BLaER1 (cell line): ENCODE measurements around the gene IGF1.

Experiments
- H3K27ac ChIP-seq: shearing (Covaris generic); formaldehyde crosslinking; 2 replicates; pipeline ENCODE4 v1.8.1; 2022
- H3K27me3 ChIP-seq: shearing (Covaris generic); formaldehyde crosslinking; 2 replicates; pipeline ENCODE4 v1.8.1; 2022
- H3K36me3 ChIP-seq: shearing (Covaris generic); formaldehyde crosslinking; 2 replicates; pipeline ENCODE4 v1.8.1; 2022
- H3K4me1 ChIP-seq: shearing (Covaris generic); formaldehyde crosslinking; 2 replicates; pipeline ENCODE4 v1.8.1; 2022
- H3K4me2 ChIP-seq: shearing (Covaris generic); formaldehyde crosslinking; 2 replicates; pipeline ENCODE4 v1.8.1; 2022
- H3K4me3 ChIP-seq: shearing (Covaris generic); formaldehyde crosslinking; 2 replicates; pipeline ENCODE4 v1.8.1; 2022
- H3K9ac ChIP-seq: shearing (Covaris generic); formaldehyde crosslinking; 2 replicates; pipeline ENCODE4 v1.8.1; 2022
- H3K9me3 ChIP-seq: shearing (Covaris generic); formaldehyde crosslinking; 2 replicates; pipeline ENCODE4 v1.8.1; 2022
- H4K20me1 ChIP-seq: shearing (Covaris generic); formaldehyde crosslinking; 2 replicates; pipeline ENCODE4 v1.8.1; 2022
- Cebpa-rat ChIP-seq: shearing (Covaris generic); IDR thresholded peaks from 2 replicates; pipeline ENCODE4 v1.8.1; 2022

IGF1 gene

DNA sequence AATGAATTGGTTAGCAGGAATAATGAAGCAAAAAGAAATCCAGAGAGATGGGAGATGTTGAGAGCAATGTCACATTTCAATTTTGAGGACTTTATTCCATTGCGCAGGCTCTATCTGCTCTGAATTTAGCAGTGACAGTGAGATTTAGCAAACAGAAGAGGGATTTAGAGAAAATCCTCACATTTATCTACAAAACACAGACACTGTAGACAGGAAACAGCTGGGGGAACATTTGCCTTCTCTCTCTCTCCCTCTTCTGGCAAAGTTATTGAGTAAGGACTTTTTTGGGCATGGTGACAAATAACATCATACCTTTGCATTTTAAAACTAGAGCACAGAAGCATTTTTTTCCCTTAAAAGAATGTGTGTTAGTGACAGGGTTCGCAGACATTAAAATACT, at the start of gene IGF1:
IGF1 (minus strand) TSS at position 158 of the 400 bp plus-strand sequence. CDS start 182 bp downstream, outside the sequence.
- H4K20me1 ChIP-seq, result no peaks in the 10 kb centered on the region
- H3K36me3 ChIP-seq, result no peaks in the 10 kb centered on the region
- H3K27me3 ChIP-seq, result no peaks in the 10 kb centered on the region
- H3K4me3 ChIP-seq, result no peak within 1 kb of the TSS
- no peaks in the 10 kb centered on the region for H3K9me3 ChIP-seq
- H3K4me1 ChIP-seq, result peaks cover 35% of the 10 kb centered on the region
- peak within 1 kb of the TSS; percentile 34 for H3K4me2 ChIP-seq
- no peak for TF ChIP-seq Cebpa-rat
- no peak within 1 kb of the TSS for H3K27ac ChIP-seq
- H3K9ac ChIP-seq, result no peak within 1 kb of the TSS

DNA sequence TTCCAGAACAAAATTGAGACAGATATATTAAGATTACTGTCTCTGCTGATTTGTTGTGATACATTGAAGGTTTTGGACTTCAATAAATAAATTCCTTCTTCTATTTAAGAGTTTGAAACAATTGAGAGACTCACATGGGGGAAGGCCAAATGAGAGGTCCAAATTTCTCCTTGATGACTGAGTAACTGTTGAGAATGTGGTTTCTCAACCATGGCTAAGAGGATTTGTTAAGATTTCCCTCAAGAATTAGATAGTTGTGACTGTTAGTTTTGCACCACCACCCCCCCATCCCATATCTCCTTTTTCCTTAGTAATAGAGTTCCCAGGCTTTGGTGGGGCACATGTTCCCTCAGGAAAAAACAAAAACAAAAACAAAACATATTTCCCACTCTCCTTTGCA, 47.7 kb upstream of the IGF1 start:
- Histone ChIP-seq H3K4me1 (no peaks in the 10 kb centered on the region), H4K20me1 (no peaks in the 10 kb centered on the region), H3K9me3 (no peaks in the 10 kb centered on the region), H3K9ac (no peak overlapping the region), H3K36me3 (no peaks in the 10 kb centered on the region), H3K27me3 (no peaks in the 10 kb centered on the region), H3K27ac (no peak overlapping the region), H3K4me3 (no peak overlapping the region), H3K4me2 (no peak overlapping the region)
- TF ChIP-seq Cebpa-rat, result no peak

DNA sequence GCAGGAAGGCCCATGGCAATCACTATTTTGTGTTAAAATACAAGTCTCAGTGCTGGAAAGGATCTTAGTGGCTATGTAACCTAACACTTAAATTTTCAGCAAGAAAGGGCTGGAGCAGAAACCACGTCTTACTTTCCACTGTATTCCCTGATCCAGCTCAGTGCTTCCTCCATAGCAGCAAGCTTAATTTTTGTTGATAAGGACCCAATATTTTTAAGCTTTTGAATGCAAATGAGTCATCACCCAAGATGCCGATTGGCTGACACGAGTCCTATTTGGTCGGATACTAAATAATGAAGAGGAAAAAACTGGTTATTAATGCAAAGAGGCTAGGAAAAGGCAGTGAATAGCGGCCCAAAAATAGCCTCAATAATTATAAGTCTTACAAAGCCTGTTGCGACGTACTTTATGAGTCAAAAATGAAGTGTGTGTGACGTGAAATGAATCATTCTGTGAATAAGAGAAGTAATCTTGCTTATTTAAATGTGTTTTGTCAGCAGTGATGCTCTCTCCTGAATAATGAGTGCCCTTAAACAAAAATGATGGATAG, 46.9 kb upstream of the IGF1 start:
- H3K9me3 ChIP-seq, result no peaks in the 10 kb centered on the region
- no peak overlapping the region for H3K4me3 ChIP-seq
- H3K27me3 ChIP-seq, result no peaks in the 10 kb centered on the region
- TF ChIP-seq Cebpa-rat, result no peak
- no peak overlapping the region for H3K4me2 ChIP-seq
- H3K36me3 ChIP-seq, result no peaks in the 10 kb centered on the region
- H3K4me1 ChIP-seq, result no peaks in the 10 kb centered on the region
- no peak overlapping the region for H3K9ac ChIP-seq
- H3K27ac ChIP-seq, result no peak overlapping the region
- H4K20me1 ChIP-seq, result no peaks in the 10 kb centered on the region

DNA sequence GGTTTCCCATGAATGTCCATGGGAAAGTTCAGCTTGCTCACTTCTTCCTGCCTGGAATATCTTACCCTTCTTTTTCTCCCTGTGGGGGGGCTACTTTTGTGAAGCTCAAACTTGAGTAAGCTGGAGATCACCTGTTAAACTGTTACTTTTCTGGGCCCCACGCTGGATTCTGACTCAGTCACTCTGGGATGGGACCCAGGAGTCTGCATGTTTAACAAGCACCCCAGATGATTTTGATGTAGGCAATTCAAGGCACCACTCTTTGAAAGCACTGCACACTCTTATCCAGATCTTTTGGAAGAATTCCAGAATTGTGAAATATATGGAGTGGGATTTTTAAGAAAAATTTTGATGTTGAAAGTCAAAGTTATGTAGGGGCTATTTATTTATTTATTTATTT, 46.3 kb upstream of the IGF1 start:
- H3K9ac ChIP-seq, result no peak overlapping the region
- no peaks in the 10 kb centered on the region for H3K4me1 ChIP-seq
- H4K20me1 ChIP-seq, result no peaks in the 10 kb centered on the region
- no peaks in the 10 kb centered on the region for H3K36me3 ChIP-seq
- H3K4me3 ChIP-seq, result no peak overlapping the region
- H3K27me3 ChIP-seq, result no peaks in the 10 kb centered on the region
- no peak overlapping the region for H3K4me2 ChIP-seq
- H3K9me3 ChIP-seq, result no peaks in the 10 kb centered on the region
- no peak overlapping the region for H3K27ac ChIP-seq
- TF ChIP-seq Cebpa-rat, result no peak

DNA sequence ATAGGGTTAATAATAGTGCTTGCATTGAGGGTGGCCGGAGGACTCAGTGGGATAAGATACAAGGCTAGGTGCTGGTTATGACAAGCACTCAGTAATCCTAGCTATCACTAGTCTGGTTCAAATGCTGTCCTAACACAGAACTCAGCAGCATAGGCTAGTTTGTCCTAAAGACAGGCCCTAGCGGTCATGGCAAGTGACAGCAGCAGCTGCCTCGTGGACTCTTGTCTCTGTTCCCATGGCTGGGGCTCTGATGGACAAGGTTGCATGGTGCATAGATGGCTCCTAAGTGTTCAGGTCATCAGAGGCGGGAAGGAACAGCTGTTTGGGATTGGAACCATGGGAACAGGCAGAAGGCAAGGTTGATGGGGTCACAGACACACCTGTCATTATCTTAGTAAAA, 42.4 kb upstream of the IGF1 start:
- no peaks in the 10 kb centered on the region for H3K9me3 ChIP-seq
- no peak overlapping the region for H3K27ac ChIP-seq
- H3K9ac ChIP-seq, result no peak overlapping the region
- no peaks in the 10 kb centered on the region for H4K20me1 ChIP-seq
- no peaks in the 10 kb centered on the region for H3K4me1 ChIP-seq
- no peak overlapping the region for H3K4me2 ChIP-seq
- no peak for TF ChIP-seq Cebpa-rat
- no peaks in the 10 kb centered on the region for H3K27me3 ChIP-seq
- no peak overlapping the region for H3K4me3 ChIP-seq
- no peaks in the 10 kb centered on the region for H3K36me3 ChIP-seq

DNA sequence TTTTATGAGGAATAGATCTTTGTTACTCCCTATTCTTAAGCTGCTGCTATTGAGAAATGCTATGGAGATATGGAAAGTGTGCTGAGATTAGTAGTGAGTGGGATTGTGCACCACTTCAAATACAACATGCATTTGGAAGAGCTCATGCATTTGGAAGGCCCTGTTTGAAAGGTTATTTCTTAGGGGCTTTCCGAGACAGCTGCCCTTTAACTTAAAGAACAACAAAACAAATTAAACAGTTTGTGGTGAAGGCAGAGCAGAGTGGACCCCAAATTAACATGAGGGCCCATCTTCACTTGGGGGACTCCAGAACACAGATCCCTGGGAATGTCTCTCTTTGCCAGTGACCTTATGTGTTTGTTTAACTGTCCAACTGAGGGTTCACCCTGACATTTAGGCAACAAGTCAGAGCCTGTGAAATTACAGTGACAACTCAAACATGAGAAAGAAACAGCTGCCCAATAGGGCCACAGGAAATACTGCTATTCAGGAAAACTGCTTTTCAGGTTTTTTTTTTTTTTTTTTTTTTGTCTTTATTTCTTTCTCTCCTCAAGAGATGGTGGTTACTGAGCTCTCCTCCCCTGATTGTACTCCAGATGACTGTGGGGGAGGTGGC, 41.4 kb upstream of the IGF1 start:
- no peaks in the 10 kb centered on the region for H4K20me1 ChIP-seq
- no peak overlapping the region for H3K4me3 ChIP-seq
- H3K9ac ChIP-seq, result no peak overlapping the region
- TF ChIP-seq Cebpa-rat, result no peak
- H3K27me3 ChIP-seq, result no peaks in the 10 kb centered on the region
- no peak overlapping the region for H3K27ac ChIP-seq
- H3K36me3 ChIP-seq, result no peaks in the 10 kb centered on the region
- no peak overlapping the region for H3K4me2 ChIP-seq
- no peaks in the 10 kb centered on the region for H3K4me1 ChIP-seq
- H3K9me3 ChIP-seq, result no peaks in the 10 kb centered on the region

DNA sequence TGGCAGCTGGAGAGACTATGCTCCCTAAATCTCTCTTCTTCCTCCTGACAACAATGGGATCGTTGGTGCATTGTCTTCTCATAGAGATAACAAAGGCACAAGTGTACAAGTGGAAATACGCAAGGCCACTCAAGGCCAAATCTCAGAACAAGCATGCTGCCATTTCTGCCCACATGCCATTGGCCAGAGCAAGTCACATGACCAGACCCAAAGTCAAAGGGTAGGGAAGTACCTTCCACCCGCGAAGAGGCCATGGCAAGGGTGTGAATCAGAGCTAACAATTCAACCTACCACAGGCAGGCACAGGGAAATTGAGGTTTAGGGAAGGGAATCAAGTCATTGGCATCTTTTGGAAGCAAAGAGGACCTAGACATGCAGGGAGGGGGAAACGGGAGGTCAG, 38.5 kb upstream of the IGF1 start:
- Histone ChIP-seq H3K27ac (no peak overlapping the region), H3K27me3 (no peaks in the 10 kb centered on the region), H4K20me1 (no peaks in the 10 kb centered on the region), H3K9me3 (no peaks in the 10 kb centered on the region), H3K4me2 (no peak overlapping the region), H3K9ac (no peak overlapping the region), H3K36me3 (no peaks in the 10 kb centered on the region), H3K4me3 (no peak overlapping the region), H3K4me1 (no peaks in the 10 kb centered on the region)
- no peak for TF ChIP-seq Cebpa-rat

DNA sequence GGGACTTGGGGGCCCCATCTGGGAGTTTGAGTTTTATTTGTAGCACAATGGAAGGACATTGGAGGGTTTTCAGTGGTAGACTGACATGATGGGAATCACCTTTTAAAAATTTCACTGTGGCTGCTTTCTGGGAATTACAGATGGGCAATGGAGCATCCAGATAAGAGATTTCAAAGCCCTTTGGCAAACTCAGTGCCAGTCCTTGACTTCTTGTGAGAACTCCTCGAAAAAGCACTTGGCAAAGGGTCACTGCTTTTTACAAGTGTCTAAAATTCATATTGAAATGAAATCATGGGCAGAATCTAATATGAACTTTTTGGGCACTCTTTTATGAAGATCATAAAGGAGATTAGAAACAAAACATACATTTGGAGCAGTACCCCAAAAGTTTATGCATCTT, 34.3 kb upstream of the IGF1 start:
- Histone ChIP-seq H4K20me1 (no peaks in the 10 kb centered on the region), H3K27me3 (no peaks in the 10 kb centered on the region), H3K9me3 (no peaks in the 10 kb centered on the region), H3K4me2 (no peak overlapping the region), H3K4me1 (peaks cover 17% of the 10 kb centered on the region), H3K36me3 (no peaks in the 10 kb centered on the region), H3K4me3 (no peak overlapping the region), H3K9ac (no peak overlapping the region), H3K27ac (no peak overlapping the region)
- no peak for TF ChIP-seq Cebpa-rat

DNA sequence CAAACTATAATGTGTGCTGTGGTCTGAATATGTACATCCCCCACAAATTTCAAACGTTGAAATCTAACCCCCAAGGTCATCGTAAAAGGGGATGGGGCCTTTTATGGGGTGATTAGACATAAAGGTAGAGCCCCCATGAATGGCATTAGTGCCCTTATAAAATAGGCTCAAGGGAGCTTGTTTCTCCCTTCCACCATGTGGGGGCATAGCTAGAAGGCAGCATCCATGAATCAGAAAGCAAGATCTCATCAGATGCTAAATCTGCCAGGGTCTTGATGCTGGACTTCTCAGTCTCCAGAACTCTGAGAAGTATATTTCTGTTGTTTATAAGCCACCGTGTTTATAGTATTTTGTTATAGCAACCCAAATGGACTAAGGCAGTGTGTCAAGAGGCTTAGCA, 33.4 kb upstream of the IGF1 start:
- Histone ChIP-seq H3K4me1 (peaks cover 17% of the 10 kb centered on the region), H3K4me3 (no peak overlapping the region), H3K27me3 (no peaks in the 10 kb centered on the region), H3K4me2 (no peak overlapping the region), H3K9ac (no peak overlapping the region), H3K9me3 (no peaks in the 10 kb centered on the region), H3K36me3 (no peaks in the 10 kb centered on the region), H4K20me1 (no peaks in the 10 kb centered on the region), H3K27ac (no peak overlapping the region)
- TF ChIP-seq Cebpa-rat, result no peak

DNA sequence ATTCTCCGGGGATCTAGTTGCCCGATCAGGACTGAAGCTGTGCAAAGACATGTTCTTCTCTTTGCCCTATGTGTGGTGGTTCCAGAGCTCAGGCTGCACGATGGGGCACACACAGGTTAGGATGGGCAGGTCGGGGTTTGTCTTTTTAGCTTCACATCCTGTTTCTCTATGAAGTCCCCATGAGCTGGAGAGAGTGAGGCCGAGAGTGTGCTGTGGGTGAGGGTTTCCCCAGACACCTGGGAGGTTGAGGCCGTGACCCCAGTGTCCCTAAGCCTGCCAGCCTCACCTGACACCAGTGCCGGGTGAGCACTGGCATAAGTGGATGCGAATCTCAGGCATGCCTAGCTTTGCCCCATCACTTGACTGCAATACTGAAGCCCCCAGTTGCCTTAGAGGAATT, 32.9 kb upstream of the IGF1 start:
- Histone ChIP-seq H3K9me3 (no peaks in the 10 kb centered on the region), H3K4me1 (peaks cover 17% of the 10 kb centered on the region), H3K4me3 (no peak overlapping the region), H3K27ac (no peak overlapping the region), H3K4me2 (peak overlapping the region; percentile 63; the same call in 1 of the 2 replicates), H3K36me3 (no peaks in the 10 kb centered on the region), H3K27me3 (no peaks in the 10 kb centered on the region), H3K9ac (no peak overlapping the region), H4K20me1 (no peaks in the 10 kb centered on the region)
- no peak for TF ChIP-seq Cebpa-rat

DNA sequence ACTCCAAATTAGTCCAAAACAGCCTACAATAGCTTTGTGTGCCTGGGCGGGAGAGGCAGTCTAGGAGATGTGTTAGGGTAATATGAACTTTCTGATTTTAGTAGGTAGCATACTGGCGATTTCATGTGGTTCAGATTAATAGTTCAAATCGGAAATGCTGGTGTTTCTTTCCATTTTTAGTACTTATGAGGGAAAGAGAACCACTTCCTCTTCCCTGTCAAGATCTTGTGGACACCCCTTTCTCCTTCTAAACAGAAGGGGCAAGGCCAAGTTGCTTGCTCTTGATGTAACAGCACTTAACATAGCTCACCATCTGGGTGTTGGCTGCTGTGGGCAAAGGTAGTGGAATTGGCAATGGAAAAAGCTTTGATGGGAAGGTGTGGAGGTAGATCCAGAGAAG, 32.2 kb upstream of the IGF1 start:
- Histone ChIP-seq H3K4me1 (peaks cover 17% of the 10 kb centered on the region), H3K27me3 (no peaks in the 10 kb centered on the region), H3K36me3 (no peaks in the 10 kb centered on the region), H3K4me3 (no peak overlapping the region), H3K27ac (no peak overlapping the region), H4K20me1 (no peaks in the 10 kb centered on the region), H3K4me2 (peak overlapping the region; percentile 63), H3K9me3 (peaks cover 1% of the 10 kb centered on the region; the same call in 1 of the 2 replicates), H3K9ac (no peak overlapping the region)
- no peak for TF ChIP-seq Cebpa-rat
